Fibroblast of skin of right quadriceps (primary cell): ENCODE data around the gene GNA15.
A peak's percentile ranks its signal among the peaks of the same experiment; 100 is the strongest.
"Not testable (repeated sequence)": the region's sequence is repeated elsewhere in the genome, so short reads cannot be mapped to it uniquely, and the experiment has no call there.

Experiments
- DNase-seq: peaks from one replicate; pipeline ENCODE4 v3.0.0-alpha.2; 2013

Gene GNA15

GRCh38 chr19:3192684-3193083 is 56.9 kb downstream of the GNA15 start:
- DNase-seq, result no peak

GRCh38 chr19:3193256-3194105 is 57.6 kb downstream of the GNA15 start:
- DNase-seq, result no peak

- DNase-seq, result no peak
Measured at GRCh38 chr19:3194106-3195087, 58.6 kb downstream of the GNA15 start.

- DNase-seq, result no peak
Measured at GRCh38 chr19:3196064-3196932, 60.5 kb downstream of the GNA15 start.

GRCh38 chr19:3196933-3197205 is 61.0 kb downstream of the GNA15 start:
- DNase-seq, result no peak

GRCh38 chr19:3198901-3199700 is 63.3 kb downstream of the GNA15 start:
- DNase-seq, result no peak

GRCh38 chr19:3201072-3201700 is 65.4 kb downstream of the GNA15 start:
- no peak for DNase-seq

- DNase-seq, result no peak
Measured at GRCh38 chr19:3201911-3202310, 66.1 kb downstream of the GNA15 start.

- DNase-seq, result no peak
Measured at GRCh38 chr19:3202346-3202745, 66.5 kb downstream of the GNA15 start.

- DNase-seq, result not testable (repeated sequence)
Measured at GRCh38 chr19:3202895-3203294, 67.1 kb downstream of the GNA15 start.

GRCh38 chr19:3203805-3204645 is 68.2 kb downstream of the GNA15 start:
- no peak for DNase-seq

- DNase-seq, result no peak
Measured at GRCh38 chr19:3204646-3205275, 68.9 kb downstream of the GNA15 start.

GRCh38 chr19:3206216-3206953 is 70.6 kb downstream of the GNA15 start:
- no peak for DNase-seq

- no peak for DNase-seq
Measured at GRCh38 chr19:3207461-3208242, 71.8 kb downstream of the GNA15 start.

GRCh38 chr19:3208317-3209207 is 72.7 kb downstream of the GNA15 start:
- no peak for DNase-seq

GRCh38 chr19:3210347-3211017 is 74.6 kb downstream of the GNA15 start:
- peak; percentile 9 for DNase-seq

GRCh38 chr19:3211191-3211590 is 75.4 kb downstream of the GNA15 start:
- DNase-seq, result no peak
